Psoas muscle (tissue), 8 donors: ENCODE results near the gene SH3BP5. TPM values are rescaled to one million over a fixed set of nuclear protein-coding genes. Genes with fewer than 3 reads are reported as not detected.

Experiments
- ATAC-seq, 4 donors: fragments of 200-7000 bp; cut with Tn5 transposase; one replicate each; pipeline ENCODE4 v1.9.1; 2020; ENCODE audit warnings: moderate library complexity in 3 of 4, mild to moderate bottlenecking in 2 of 4
- DNase-seq, 2 donors: peaks; one replicate each; pipeline ENCODE4 v3.0.0-alpha.2; 2020
- H3K27ac ChIP-seq: fragments of 200-600 bp; one replicate; pipeline ENCODE4 v1.8.0; 2022
- H3K27me3 ChIP-seq, 3 donors: fragments of 200-600 bp in 1 of 3; one replicate each; pipeline versions ENCODE4 v1.6.1 to v1.8.0; 2013 to 2022; ENCODE audit warnings: low read length in 2 of 3, mild to moderate bottlenecking in 2 of 3, moderate library complexity in 1 of 3; ENCODE audit not compliant: insufficient read depth in 3 of 3
- H3K36me3 ChIP-seq, 2 donors: fragments of 200-600 bp in 1 of 2; one replicate each; pipeline versions ENCODE4 v1.6.1 to v1.8.0; 2013 to 2022; ENCODE audit warnings: low read depth in 1 of 2, mild to moderate bottlenecking in 1 of 2, moderate library complexity in 1 of 2; ENCODE audit not compliant: insufficient read depth in 1 of 2
- H3K4me1 ChIP-seq: fragments of 200-600 bp; one replicate; pipeline ENCODE4 v1.8.0; 2022
- H3K4me3 ChIP-seq: fragments of 200-600 bp; one replicate; pipeline ENCODE4 v1.8.0; 2022; ENCODE audit warnings: mild to moderate bottlenecking
- H3K9me3 ChIP-seq: fragments of 200-600 bp; one replicate; pipeline ENCODE4 v1.8.0; 2022
- CTCF ChIP-seq: fragments of 200-600 bp; IDR thresholded peaks from one replicate; pipeline ENCODE4 v1.8.0; 2022; ENCODE audit warnings: antibody characterized with exemption
- WGBS, 3 donors: extraction: QIAGEN DNeasy Blood & Tissue Kit; methylation state at CpG; one replicate each; pipeline versions ENCODE4 v1.1.6 to v1.1.7; 2013; 5-methylcytosine and 5-hydroxymethylcytosine counted together
- intact Hi-C, 2 donors: fragments of 100-400 bp; cut with DNase I; formaldehyde crosslinking; loops; one replicate each; pipeline versions ENCODE4 v1.11.0 to v1.14.2; 2022
- polyA plus RNA-seq, 3 donors: library from polyadenylated mRNA; stranded (reverse); fragments of 200-250 nt; gene quantifications; one replicate each; pipeline ENCODE4 v1.2.3, GENCODE V29; 2013
- total RNA-seq, 4 donors: library from RNA; stranded (reverse); fragmentation: NEBNext Ultra II Directional in 2 of 4; extraction: Animal tissue kit (Norgen Biotek cat#: 25700) in 2 of 4; gene quantifications; one replicate each; pipeline versions ENCODE4 v1.2.1 to v1.2.4, GENCODE V29; 2021 to 2023
- donor health status: healthy with polysubstance abuse.
- donor health status: DM: no; HTN: no; CAD: no; lungs with moderate emphysema.
- donor health status: Bipolar disorder and iron deficiency.
- donor health status: healthy.
- donor health status: DM: yes; HTN: yes; CAD: no.
- donor health status: DM: no; HTN: no; CAD: no.
- donor health status: DM: no; HTN: no; CAD: no.
- donor health status: DM: yes; HTN: yes; CAD: no.

The SH3BP5 gene
- total and polyA plus RNA-seq, 7 donors: 14.4 to 63.0 (median 42.8) TPM

- ATAC-seq (no peak), DNase-seq (no peak)
- peak overlapping the region; percentile 68 for H3K27ac ChIP-seq
- WGBS, 3 donors: 58 to 61% (median 59%) methylated on average over 2 of the region's 2 CpGs
- no peaks in the 10 kb centered on the region for H3K9me3 ChIP-seq
- intact Hi-C loops: no loop called here
- H3K4me1 ChIP-seq: peaks cover 52% of the 10 kb centered on the region
- no peak overlapping the region for H3K4me3 ChIP-seq
- no peaks in the 10 kb centered on the region for H3K36me3 ChIP-seq
- no peaks in the 10 kb centered on the region for H3K27me3 ChIP-seq
- no peak for TF ChIP-seq CTCF
Observed at GRCh38 chr3:15319136-15319535, 13.2 kb downstream of the SH3BP5 start.

GRCh38 chr3:15318661-15319060 lies 13.7 kb downstream of the SH3BP5 start:
- Histone ChIP-seq H3K36me3 (no peaks in the 10 kb centered on the region), H3K27me3 (no peaks in the 10 kb centered on the region), H3K4me3 (no peak overlapping the region), H3K9me3 (no peaks in the 10 kb centered on the region), H3K27ac (peak overlapping the region; percentile 68), H3K4me1 (peaks cover 48% of the 10 kb centered on the region)
- intact Hi-C loops: no loop called here
- TF ChIP-seq CTCF: no peak
- 85 to 87% (median 86%) methylated on average over 8 of the region's 8 CpGs for WGBS, 3 donors
- ATAC-seq (no peak), DNase-seq (no peak)

DNA sequence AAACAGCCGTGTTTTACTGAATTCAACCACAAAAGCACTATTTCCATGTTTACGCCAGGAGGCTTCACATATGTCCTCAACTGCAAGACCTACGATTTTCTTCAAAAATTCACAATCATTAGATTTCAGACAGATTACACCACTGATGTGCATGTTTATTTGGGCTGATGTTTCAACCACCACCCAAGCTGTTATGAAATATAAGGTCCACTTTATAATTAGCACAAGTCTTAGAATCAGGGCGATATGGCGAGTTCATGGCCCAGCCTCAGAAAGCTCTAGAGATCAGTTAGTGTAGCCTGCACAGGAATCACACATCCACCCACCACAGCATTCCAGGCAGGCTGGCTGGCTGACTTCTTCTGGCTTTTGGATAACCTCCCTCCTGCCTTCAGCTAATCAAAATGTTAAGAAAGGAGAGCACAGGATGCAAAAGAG lies 15.4 kb downstream of the SH3BP5 start:
- ATAC-seq (peak in 3 of 4 donors; percentile 7 to 23 (median 20)), DNase-seq (peak; percentile 55 to 68)
- 71 to 74% (median 73%) methylated on average over 5 of the region's 5 CpGs for WGBS, 3 donors
- Histone ChIP-seq H3K27ac (peak overlapping the region; percentile 68), H3K9me3 (no peaks in the 10 kb centered on the region), H3K4me1 (peaks cover 54% of the 10 kb centered on the region), H3K4me3 (no peak overlapping the region), H3K27me3 (no peaks in the 10 kb centered on the region), H3K36me3 (peaks cover 0 to under 1% of the 10 kb centered on the region in 2 donors)
- intact Hi-C loops: no loop called here
- TF ChIP-seq CTCF: no peak

GRCh38 chr3:15315003-15315402 lies 17.4 kb downstream of the SH3BP5 start:
- peaks cover 0 to 5% of the 10 kb centered on the region in 2 donors for H3K36me3 ChIP-seq
- H3K4me3 ChIP-seq: no peak overlapping the region
- no peaks in the 10 kb centered on the region for H3K27me3 ChIP-seq
- DNase-seq (no peak), ATAC-seq (peak; percentile 87 to 92 (median 88))
- peak overlapping the region; percentile 89 for H3K27ac ChIP-seq
- no peaks in the 10 kb centered on the region for H3K9me3 ChIP-seq
- WGBS, 3 donors: 57 to 74% (median 58%) methylated on average over 4 of the region's 4 CpGs
- peaks cover 45% of the 10 kb centered on the region for H3K4me1 ChIP-seq
- intact Hi-C loops: no loop called here
- no peak for TF ChIP-seq CTCF

DNA sequence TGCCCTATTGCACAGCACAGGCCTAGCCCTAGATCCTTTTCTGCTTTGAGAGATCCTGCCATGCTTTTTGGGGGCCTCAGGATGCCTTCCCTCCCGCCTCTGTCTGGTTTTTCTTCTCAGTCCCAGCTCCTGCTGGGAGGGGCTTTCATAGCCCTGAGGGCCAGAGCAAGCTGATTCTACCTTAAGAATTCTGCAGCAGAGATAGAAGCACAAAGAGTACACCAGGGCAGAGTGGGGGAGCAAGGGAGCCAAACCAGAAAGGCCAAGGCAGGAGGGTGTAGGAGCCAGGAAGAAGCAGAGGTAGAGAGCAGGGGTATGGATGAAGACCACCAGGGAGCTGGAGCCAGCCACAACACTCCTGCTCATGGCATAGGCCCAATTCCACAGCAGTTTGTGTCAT lies 18.1 kb downstream of the SH3BP5 start:
- TF ChIP-seq CTCF: no peak
- H3K27ac ChIP-seq: peak overlapping the region; percentile 89
- 88 to 100% (median 94%) methylated on average over 1 of the region's 1 CpG for WGBS, 3 donors

More for the DNA sequence above, 18.1 kb downstream of the SH3BP5 start:
- peaks cover 38% of the 10 kb centered on the region for H3K4me1 ChIP-seq
- peaks cover 0 to 5% of the 10 kb centered on the region in 2 donors for H3K36me3 ChIP-seq
- no peaks in the 10 kb centered on the region for H3K9me3 ChIP-seq
- intact Hi-C loops: no loop called here
- ATAC-seq (peak in 1 of 4 donors; percentile 11), DNase-seq (no peak)
- H3K4me3 ChIP-seq: no peak overlapping the region
- no peaks in the 10 kb centered on the region for H3K27me3 ChIP-seq
